ENCODE data around the gene ATAD3A. TPM values are rescaled to one million over a fixed set of nuclear protein-coding genes. Genes with fewer than 3 reads are reported as not detected.

Gene ATAD3A
- total and polyA plus RNA-seq, 2 donors (not counting 1 experiment from before 2014, with no cell fraction given) = 12.5 to 18.0 TPM

DNA sequence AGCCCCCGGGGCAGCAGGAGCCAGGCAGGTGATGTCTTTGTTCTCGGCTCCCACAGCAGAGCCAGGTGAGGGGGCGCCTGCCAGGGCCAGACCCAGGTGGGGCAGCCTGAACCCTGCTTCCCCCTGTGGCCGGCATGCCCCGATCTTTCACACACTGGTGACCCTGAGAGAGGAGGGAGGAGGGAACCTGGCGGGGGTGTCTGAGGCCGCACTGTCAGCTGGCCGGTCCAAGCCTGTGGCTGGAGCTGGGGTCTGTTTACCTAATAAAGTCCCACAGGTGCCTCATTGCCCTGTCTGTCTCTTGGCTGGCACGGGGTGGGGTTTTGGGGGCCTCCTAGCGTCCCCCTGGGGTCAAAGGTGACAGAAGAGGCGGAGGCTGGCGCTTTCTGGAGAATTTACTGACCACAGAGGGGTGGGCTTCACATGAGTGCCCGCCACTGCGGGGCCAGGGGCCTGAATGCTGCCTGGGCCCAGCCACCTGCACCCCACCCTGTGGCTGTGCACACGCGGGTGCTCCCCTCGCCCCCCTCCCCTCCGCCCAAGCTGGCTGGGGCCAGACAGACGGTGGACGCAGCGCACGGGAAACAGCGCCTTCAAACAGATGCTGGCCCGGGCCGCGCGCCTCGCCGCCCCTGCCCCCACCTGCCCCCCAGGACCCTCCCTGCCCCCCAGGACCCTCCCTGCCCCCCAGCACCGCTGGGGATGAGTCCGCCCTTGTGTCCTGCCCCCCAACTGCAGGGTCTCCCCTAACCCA is 22.6 kb downstream of the ATAD3A start:
- TF ChIP-seq, protein P1, sequence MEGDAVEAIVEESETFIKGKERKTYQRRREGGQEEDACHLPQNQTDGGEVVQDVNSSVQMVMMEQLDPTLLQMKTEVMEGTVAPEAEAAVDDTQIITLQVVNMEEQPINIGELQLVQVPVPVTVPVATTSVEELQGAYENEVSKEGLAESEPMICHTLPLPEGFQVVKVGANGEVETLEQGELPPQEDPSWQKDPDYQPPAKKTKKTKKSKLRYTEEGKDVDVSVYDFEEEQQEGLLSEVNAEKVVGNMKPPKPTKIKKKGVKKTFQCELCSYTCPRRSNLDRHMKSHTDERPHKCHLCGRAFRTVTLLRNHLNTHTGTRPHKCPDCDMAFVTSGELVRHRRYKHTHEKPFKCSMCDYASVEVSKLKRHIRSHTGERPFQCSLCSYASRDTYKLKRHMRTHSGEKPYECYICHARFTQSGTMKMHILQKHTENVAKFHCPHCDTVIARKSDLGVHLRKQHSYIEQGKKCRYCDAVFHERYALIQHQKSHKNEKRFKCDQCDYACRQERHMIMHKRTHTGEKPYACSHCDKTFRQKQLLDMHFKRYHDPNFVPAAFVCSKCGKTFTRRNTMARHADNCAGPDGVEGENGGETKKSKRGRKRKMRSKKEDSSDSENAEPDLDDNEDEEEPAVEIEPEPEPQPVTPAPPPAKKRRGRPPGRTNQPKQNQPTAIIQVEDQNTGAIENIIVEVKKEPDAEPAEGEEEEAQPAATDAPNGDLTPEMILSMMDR (conservative IDR thresholded peaks at IDR 0.05 in 1 of 2, IDR thresholded peaks at IDR 0.05 in 1 of 2; ENCODE audit: low read depth in 1 of 2, low read length in 2 of 2) = no peak
- no peak for TF ChIP-seq EZH2 (IDR thresholded peaks at IDR 0.05; ENCODE audit: low read length, missing control alignments)
- Histone ChIP-seq H3K36me3 (ENCODE audit: control insufficient read depth, insufficient read depth, low read length) (peaks cover 21% of the 10 kb centered on the region), H3K4me2 (ENCODE audit: extremely low read depth, insufficient read depth, low read length) (no peak overlapping the region), H3K9ac (ENCODE audit: insufficient read depth, low read length) (no peak overlapping the region), H3K27me3 (ENCODE audit: control insufficient read depth, insufficient read depth, low read length) (no peaks in the 10 kb centered on the region), H3K4me3 (replicated peaks in 1 of 4; ENCODE audit: control extremely low read depth in 1 of 4, insufficient read depth in 1 of 4, low read depth in 3 of 4, low read length in 4 of 4) (no peak overlapping the region), H2AFZ (ENCODE audit: low read length) (no peak overlapping the region), H4K20me1 (ENCODE audit: control insufficient read depth, extremely low read depth, insufficient read depth, low read length) (peaks cover 3% of the 10 kb centered on the region), H3K27ac (ENCODE audit: insufficient read depth, low read length) (no peak overlapping the region), H3K79me2 (ENCODE audit: control insufficient read depth, insufficient read depth, low read length) (peaks cover 26% of the 10 kb centered on the region), H3K4me1 (ENCODE audit: control insufficient read depth, extremely low read depth, insufficient read depth, low read length) (peaks cover 4% of the 10 kb centered on the region), H3K9me3 (ENCODE audit: control insufficient read depth, insufficient read depth, low read depth, low read length) (no peaks in the 10 kb centered on the region)
- DNase-seq (ENCODE audit: low read depth in 2 of 2) = no peak

DNA sequence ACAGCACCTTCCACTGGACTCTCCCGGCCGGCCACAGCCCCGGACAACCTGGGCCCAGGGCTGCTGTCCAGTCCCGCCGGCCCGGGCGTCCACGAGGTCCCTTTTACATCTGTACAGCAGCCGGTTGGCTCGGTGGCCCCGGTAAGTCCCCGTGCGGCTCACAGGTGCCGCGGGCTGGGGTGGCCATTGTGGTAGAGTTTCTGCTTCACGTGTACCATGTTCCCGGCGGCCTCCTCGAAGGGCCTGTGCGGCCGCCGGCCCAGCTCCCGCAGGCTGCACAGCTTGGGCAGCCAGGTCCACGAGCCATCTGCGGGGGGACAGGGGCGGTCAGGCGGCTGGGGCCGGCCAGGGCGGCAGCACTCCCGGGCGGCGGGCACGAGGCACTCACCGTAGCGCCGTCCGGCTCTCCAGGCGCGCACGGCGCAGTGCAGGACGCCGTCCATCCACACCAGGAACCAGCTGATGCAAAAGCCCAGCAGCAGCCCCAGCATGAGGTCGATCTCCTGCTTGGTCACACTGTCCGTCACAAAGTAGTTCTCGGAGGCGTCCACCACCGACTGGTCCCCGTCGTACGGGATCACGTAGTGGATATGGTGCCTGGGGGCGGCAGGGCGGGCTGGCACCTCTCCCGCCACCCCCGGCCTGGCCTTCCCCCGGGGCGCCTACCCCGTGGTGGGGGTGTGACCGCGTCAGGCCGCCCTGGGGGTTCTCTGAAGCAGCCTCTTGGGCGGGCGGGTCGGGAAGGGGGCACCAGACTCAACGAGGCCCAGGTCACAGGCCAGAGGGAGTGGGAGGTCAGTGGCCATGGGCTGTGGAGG is 23.4 kb downstream of the ATAD3A start:
- no peak overlapping the region for H2AFZ ChIP-seq (ENCODE audit: low read length)
- peaks cover 26% of the 10 kb centered on the region for H3K79me2 ChIP-seq (ENCODE audit: control insufficient read depth, insufficient read depth, low read length)
- H3K36me3 ChIP-seq (ENCODE audit: control insufficient read depth, insufficient read depth, low read length) = peaks cover 19% of the 10 kb centered on the region
- no peak for TF ChIP-seq EZH2 (IDR thresholded peaks at IDR 0.05; ENCODE audit: low read length, missing control alignments)
- TF ChIP-seq, protein P1 (conservative IDR thresholded peaks at IDR 0.05 in 1 of 2, IDR thresholded peaks at IDR 0.05 in 1 of 2; ENCODE audit: low read depth in 1 of 2, low read length in 2 of 2) = no peak
- no peaks in the 10 kb centered on the region for H3K9me3 ChIP-seq (ENCODE audit: control insufficient read depth, insufficient read depth, low read depth, low read length)
- no peaks in the 10 kb centered on the region for H3K27me3 ChIP-seq (ENCODE audit: control insufficient read depth, insufficient read depth, low read length)
- H3K4me3 ChIP-seq (replicated peaks in 1 of 4; ENCODE audit: control extremely low read depth in 1 of 4, insufficient read depth in 1 of 4, low read depth in 3 of 4, low read length in 4 of 4) = no peak overlapping the region
- no peak for DNase-seq (ENCODE audit: low read depth in 2 of 2)
- H4K20me1 ChIP-seq (ENCODE audit: control insufficient read depth, extremely low read depth, insufficient read depth, low read length) = peaks cover 3% of the 10 kb centered on the region
- no peak overlapping the region for H3K4me2 ChIP-seq (ENCODE audit: extremely low read depth, insufficient read depth, low read length)
- no peak overlapping the region for H3K27ac ChIP-seq (ENCODE audit: insufficient read depth, low read length)
- H3K9ac ChIP-seq (ENCODE audit: insufficient read depth, low read length) = no peak overlapping the region
- H3K4me1 ChIP-seq (ENCODE audit: control insufficient read depth, extremely low read depth, insufficient read depth, low read length) = peaks cover 4% of the 10 kb centered on the region

Data from fibroblast of lung (primary cell).